Measurements from ENCODE around the gene EBF3. TPM values are rescaled to one million over a fixed set of nuclear protein-coding genes. Genes with fewer than 3 reads are reported as not detected.

Gene EBF3
- total and polyA plus RNA-seq, 9 of the 15 experiments (the other 6 are each of a cell fraction or from before 2014, with no cell fraction given) = not detected

DNA sequence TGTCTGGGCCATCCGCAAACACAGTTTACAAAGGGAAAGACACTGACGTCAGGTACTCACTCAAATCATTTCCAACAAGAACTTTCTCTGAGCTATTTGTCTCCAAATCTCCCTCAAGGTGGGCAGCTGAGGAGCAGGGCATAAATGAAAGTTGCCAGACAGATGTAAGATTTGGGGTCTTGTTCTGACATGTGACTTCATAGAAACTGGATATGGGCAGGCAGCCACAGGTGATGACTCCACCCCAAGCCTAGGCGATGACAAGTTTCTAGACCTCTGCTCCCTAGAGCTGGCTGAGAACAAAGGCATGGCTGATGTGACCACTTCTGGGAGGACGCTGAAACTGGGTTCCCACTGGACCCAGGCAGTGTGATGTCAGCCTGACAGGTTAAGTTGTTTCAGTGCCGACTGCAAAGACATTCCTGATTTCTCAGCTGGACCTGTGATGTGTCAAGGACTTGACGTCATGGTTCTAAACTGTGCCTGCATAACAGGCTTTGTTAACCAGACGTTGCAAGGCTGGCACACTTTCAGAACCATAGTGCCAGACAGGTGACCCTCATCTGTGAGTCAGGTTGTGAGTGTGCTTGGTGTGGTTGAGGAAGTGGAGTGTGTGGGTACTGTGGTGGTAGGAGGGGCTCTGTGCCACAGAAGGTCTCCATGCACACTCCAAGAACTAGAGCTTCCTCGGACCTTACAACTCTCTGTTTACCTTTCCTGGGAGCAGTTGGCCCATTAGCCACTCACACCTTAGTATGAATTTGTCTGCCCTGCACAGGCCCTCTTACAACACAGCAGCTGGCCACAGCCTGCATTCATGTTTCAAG lies 39.9 kb upstream of the EBF3 start (continued):
- TF ChIP-seq CCNT2 (IDR thresholded peaks at IDR 0.05; ENCODE audit: borderline replicate concordance, extremely low read depth, insufficient read length, low read depth, low read length) (no peak), E2F6 (IDR thresholded peaks at IDR 0.05; ENCODE audit: borderline replicate concordance in 1 of 2, extremely low read depth in 1 of 2, insufficient read depth in 1 of 2, insufficient read length in 1 of 2, low read depth in 1 of 2, low read length in 1 of 2, poor library complexity in 1 of 2, severe bottlenecking in 1 of 2) (no peak), ZBTB40 (IDR thresholded peaks at IDR 0.05) (no peak), ZBTB40 (CRISPR knock-in tag; IDR thresholded peaks at IDR 0.05) (no peak)
